ENCODE results near the gene CCDC191. TPM values are rescaled to one million over a fixed set of nuclear protein-coding genes. Genes with fewer than 3 reads are reported as not detected.

Gene CCDC191
- total and polyA plus RNA-seq, 9 of the 15 experiments (the other 6 are each of a cell fraction or from before 2014, with no cell fraction given): 0.10 to 0.55 (median 0.22) TPM

GRCh38 chr3:114052216-114052615 lies 4.1 kb downstream of the CCDC191 start:
- CTCF ChIA-PET (ENCODE audit: low intra/inter-chr PET ratio): no interaction called here
- POLR2A ChIA-PET: interaction anchor here (0.5 kb wide), 1 partner anchor 274 kb away, joined by 3 read pairs; no protein-coding TSS in a partner anchor
- Histone ChIP-seq H3K9ac (ENCODE audit: insufficient read depth in 1 of 2, low read depth in 2 of 2, low read length in 2 of 2) (no peak overlapping the region), H3K9me3 (replicated peaks; ENCODE audit: control insufficient read depth, insufficient read depth, low read depth, low read length) (no peaks in the 10 kb centered on the region), H3K4me3 (no peak overlapping the region), H2AFZ (ENCODE audit: low read depth, low read length) (no peak overlapping the region), H3K9me1 (ENCODE audit: control insufficient read depth, insufficient read depth, low read length) (no peaks in the 10 kb centered on the region), H3K36me3 (ENCODE audit: control insufficient read depth, insufficient read depth, low read length) (no peaks in the 10 kb centered on the region), H3K27ac (ENCODE audit: extremely low read depth, low read depth, low read length) (no peak overlapping the region), H3K27me3 (ENCODE audit: control insufficient read depth in 2 of 2, insufficient read depth in 2 of 2, low read length in 2 of 2) (peaks cover 0 to 5% of the 10 kb centered on the region in 2 experiments; a peak in 1 of 5 replicates), H4K20me1 (replicated peaks; ENCODE audit: control insufficient read depth, insufficient read depth, low read length) (no peaks in the 10 kb centered on the region), H3K79me2 (ENCODE audit: control insufficient read depth, insufficient read depth, low read length) (peaks cover 7% of the 10 kb centered on the region), H3K4me2 (ENCODE audit: insufficient read depth, low read length) (no peak overlapping the region), H3K4me1 (replicated peaks in 1 of 2; ENCODE audit: control insufficient read depth in 2 of 2, insufficient read depth in 2 of 2, low read length in 2 of 2) (no peaks in the 10 kb centered on the region; a peak in 1 of 5 replicates)
- in situ Hi-C loops (cut with MboI) (no loop called here), intact Hi-C loops (cut with micrococcal nuclease) (no loop called here)
- ATAC-seq: no peak
- TF ChIP-seq IRF9 (tag; IDR thresholded peaks at IDR 0.05): no peak
- no peak for TF ChIP-seq MAZ (CRISPR knock-in tag; conservative IDR thresholded peaks at IDR 0.05 in 1 of 2, IDR thresholded peaks at IDR 0.05 in 1 of 2)
- TF ChIP-seq RBFOX2 (IDR thresholded peaks at IDR 0.05; ENCODE audit: low read depth, low read length): no peak
- no peak for TF ChIP-seq SAP30 (IDR thresholded peaks at IDR 0.05; ENCODE audit: borderline replicate concordance, insufficient read depth, low read depth, low read length, poor library complexity, severe bottlenecking)
- TF ChIP-seq SMAD3 (CRISPR knock-in tag; conservative IDR thresholded peaks at IDR 0.05): no peak
- peak; percentile 34; the same call in 1 of the 2 replicates for TF ChIP-seq HMBOX1 (IDR thresholded peaks at IDR 0.05)
- no peak for DNase-seq (ENCODE audit: extremely low read depth in 1 of 4, low spot score in 3 of 4)
- no TSS peak for BruUV-seq (replicated peaks)
- FAIRE-seq: no peak
- 10% methylated on average over 2 of the region's 2 CpGs for WGBS (ENCODE audit: insufficient coverage, low coverage, missing lambda C conversion rate)

Data from K562 (cell line).